ENCODE measurements around the gene PHACTR1.
A peak's percentile ranks its signal among the peaks of the same experiment; 100 is the strongest.

PHACTR1 gene

DNA sequence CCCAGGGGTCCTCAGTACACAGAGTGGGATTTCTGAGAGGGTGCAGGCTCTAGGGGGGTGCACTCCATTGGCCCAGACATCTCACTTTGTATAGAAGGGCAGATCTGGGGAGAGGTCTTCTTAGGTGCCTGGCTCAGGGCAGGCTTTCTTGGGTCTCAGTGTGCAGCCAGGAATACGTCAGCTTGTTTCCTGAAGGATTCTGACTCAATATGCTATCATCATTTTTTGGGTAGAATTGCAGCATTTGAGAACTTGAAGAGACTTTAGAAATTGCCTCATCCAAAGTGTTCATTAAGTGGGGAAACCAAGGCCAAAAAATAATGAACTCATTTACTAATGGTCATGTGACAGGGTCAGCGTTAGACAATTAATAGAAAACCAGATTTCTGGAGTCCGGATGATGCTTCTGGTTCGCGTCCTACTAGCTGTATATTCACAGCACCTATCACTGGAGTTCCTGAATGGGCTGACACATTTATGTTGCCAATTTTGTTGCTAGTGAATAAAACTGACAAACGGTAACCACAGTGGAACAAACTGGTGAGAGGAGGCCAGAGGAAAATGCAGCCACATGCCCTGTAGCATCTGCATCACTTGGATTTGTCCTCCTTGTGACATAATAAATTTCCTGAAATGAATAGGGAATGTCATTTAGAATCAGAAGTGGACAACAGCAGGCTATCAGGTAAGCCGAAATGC lies 372.9 kb downstream of the PHACTR1 start:
- DNase-seq, result no peak
- TF ChIP-seq GATA1 (IDR thresholded peaks at IDR 0.05; ENCODE audit: low read depth, low read length) (no peak), POLR2A (IDR thresholded peaks at IDR 0.05; ENCODE audit: low read length) (no peak)

DNA sequence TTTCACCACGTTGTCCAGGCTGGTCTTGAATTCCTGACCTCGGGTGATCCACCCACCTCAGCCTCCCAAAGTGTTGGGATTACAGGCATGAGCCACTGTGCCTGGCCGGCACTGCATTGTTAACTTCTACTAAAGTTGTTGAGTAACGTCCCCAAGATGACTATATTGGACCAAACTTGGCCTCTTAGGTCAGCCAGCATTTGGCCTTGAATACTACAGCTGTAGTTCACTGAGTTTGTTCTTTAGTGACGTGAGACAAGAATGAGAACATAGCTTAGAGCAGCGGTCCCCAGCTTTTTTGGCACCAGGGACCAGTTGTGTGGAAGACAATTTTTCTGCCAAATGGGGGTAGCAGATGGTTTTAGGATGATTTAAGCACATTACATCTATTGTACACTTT lies 374.6 kb downstream of the PHACTR1 start:
- TF ChIP-seq GATA1 (IDR thresholded peaks at IDR 0.05; ENCODE audit: low read depth, low read length), result no peak
- no peak for TF ChIP-seq POLR2A (IDR thresholded peaks at IDR 0.05; ENCODE audit: low read length)
- no peak for DNase-seq

DNA sequence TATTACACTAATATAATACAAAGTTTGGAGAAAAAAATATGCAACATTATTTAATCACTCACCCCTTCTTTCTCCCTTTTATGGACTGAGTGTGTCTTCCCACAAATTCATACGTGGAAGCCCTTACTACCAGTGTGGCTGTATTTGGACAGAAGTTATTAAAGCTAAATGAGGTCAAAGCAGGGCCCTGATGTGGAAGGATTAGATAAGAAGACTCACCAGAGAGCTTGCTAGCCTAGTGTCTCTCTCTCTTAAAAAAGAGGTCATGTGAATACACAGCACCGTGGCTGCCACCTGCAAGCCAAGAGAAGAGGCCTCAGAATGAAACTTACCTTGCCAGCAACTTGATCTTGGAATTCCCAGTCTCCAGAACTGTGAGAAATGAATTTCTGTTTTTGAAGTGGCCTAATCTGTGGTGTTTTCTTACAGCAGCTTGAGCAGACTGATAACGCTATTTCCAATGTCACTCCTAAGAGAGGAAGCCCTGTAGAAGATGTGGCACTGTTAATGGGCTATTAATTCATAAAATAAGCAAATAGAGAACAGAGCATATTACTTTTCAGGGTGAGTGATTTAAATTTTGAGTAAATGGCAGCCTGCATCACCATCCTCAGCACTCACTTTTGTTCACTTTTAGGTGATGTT lies 378.3 kb downstream of the PHACTR1 start:
- peak; percentile 74 to 83 for DNase-seq
- no peak for TF ChIP-seq POLR2A (IDR thresholded peaks at IDR 0.05; ENCODE audit: low read length)
- no peak for TF ChIP-seq GATA1 (IDR thresholded peaks at IDR 0.05; ENCODE audit: low read depth, low read length)

DNA sequence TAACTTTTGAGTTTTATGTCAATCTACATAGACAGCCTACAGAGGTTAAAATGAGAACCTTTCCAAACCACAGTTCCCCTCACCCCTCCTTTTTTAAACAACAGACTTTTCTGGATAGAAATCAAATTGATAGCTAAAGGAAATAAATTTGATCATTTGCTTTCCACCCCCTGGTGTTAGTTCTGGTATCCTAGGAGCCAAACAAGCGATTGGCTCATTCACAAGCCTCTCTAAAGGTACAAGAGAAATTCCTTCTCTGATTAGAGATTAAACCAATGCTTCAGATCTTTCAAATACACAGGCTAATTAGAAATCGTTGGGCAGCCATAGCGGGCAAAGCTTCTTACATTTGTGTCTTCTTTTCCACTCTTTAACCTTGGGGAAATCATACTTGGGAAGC lies 379.5 kb downstream of the PHACTR1 start:
- no peak for DNase-seq
- no peak for TF ChIP-seq POLR2A (IDR thresholded peaks at IDR 0.05; ENCODE audit: low read length)
- TF ChIP-seq GATA1 (IDR thresholded peaks at IDR 0.05; ENCODE audit: low read depth, low read length), result no peak

DNA sequence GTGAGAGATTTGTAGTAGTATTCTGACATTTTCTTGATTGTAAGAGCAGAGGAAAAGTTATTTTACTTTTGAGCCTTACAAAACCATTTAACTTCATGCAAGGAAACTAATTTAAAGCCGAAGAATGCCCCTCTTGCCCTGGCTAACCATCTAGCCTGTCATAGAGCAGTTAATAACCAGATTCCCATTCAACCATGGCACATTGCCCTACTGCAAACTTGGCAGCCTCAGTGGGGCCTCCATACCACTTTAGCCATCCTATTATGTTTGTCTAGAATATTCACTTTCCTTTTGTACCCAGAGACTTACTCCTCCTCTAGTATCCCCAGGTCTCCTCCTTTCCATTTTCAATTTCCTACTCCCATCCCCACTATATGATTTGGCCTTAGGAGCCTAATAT lies 380.9 kb downstream of the PHACTR1 start:
- DNase-seq, result no peak
- TF ChIP-seq GATA1 (IDR thresholded peaks at IDR 0.05; ENCODE audit: low read depth, low read length) (no peak), POLR2A (IDR thresholded peaks at IDR 0.05; ENCODE audit: low read length) (no peak)

DNA sequence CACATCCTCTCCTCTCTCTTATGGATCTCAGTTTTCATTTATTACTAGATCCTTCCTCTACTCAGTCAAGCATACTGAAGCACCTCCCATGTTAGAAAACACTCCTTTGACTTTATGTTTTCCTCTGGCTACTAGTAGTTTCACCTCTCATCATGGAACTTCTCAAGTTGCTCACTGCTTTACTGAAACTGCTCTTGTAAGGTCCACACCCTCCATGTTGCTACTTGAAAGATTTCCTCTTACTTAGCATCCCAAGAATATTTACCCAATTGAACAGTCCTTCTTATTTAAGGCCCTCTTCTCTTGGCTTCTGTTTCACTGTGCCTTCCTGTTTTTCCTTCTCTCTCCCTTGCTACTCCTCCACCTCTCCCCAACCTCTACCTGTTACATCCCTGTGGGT lies 381.4 kb downstream of the PHACTR1 start:
- TF ChIP-seq GATA1 (IDR thresholded peaks at IDR 0.05; ENCODE audit: low read depth, low read length) (no peak), POLR2A (IDR thresholded peaks at IDR 0.05; ENCODE audit: low read length) (no peak)
- no peak for DNase-seq

DNA sequence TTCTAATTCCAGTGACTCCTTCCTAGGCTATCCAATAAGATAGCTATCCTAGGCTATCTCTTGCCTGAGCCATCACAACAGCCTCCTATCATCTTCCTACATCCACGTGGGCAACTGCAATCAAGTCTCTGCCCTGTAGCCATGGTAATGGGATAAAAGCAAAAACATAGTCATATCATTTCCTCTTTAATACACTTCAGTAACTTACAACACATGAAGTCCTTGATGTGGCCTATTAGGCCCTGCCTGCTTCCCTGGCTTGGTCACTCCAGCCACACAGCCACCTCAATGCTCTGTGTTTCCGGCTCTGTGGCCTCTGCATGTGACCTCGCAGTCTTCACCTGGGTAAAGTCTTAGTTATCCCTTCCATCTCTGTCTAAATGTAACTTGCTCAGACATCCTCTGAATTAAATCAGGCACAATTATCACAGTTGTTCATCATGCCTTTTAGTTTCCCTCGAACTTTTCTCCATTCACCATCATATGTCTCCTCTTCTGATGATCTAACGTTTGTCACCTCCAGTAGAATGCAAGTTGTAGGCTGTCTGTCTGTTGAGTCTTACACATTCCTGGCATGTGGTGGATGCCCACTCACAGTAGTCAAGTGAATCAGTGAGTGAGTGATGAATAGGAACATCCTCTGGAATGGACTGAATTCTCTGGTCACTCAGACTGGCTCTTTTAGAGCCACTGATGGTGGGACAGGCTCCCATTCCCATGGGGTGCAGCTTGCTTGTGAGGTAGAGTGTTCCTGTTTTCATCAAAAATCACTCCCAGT lies 382.4 kb downstream of the PHACTR1 start:
- no peak for TF ChIP-seq POLR2A (IDR thresholded peaks at IDR 0.05; ENCODE audit: low read length)
- no peak for TF ChIP-seq GATA1 (IDR thresholded peaks at IDR 0.05; ENCODE audit: low read depth, low read length)
- DNase-seq, result no peak

DNA sequence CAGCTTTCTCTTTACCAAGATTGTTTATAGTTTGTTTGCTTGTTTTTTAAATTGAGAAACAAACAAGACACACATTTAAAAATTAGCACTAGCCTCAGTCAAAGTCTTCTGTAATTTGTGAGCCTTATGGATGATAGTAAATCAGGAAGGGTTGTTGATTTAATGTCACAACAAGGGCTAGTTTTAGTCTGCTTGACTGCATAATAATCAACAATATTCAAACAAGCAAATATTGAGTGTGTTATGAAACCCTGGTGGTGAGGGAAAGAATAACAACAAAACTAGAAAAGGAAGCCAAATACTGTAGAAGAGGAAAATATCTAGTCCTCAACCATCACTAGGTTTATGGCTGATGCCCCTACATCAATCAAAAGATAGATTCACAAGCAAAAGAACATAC lies 383.2 kb downstream of the PHACTR1 start:
- peak in 1 of 2 experiments; percentile 8 for DNase-seq
- TF ChIP-seq GATA1 (IDR thresholded peaks at IDR 0.05; ENCODE audit: low read depth, low read length), result no peak
- no peak for TF ChIP-seq POLR2A (IDR thresholded peaks at IDR 0.05; ENCODE audit: low read length)

DNA sequence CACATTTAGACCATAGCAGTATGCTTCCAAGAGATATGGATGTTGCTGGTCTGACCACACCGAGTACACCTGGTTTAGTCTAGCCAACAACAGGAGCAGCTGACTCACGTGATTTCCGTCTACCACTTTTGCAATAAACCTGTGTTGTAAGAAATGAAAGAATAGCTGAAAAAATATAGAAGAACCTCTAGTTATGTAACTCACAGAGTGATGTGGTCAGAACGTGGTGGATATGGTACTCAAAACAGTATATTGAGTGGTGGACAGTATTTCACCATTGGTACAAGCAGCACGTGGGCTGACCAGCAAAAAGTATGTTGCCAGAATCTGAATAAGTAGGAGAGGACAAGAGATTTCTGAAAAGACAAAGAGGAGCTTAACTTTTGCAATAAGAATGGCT lies 384.8 kb downstream of the PHACTR1 start:
- DNase-seq, result no peak

DNA sequence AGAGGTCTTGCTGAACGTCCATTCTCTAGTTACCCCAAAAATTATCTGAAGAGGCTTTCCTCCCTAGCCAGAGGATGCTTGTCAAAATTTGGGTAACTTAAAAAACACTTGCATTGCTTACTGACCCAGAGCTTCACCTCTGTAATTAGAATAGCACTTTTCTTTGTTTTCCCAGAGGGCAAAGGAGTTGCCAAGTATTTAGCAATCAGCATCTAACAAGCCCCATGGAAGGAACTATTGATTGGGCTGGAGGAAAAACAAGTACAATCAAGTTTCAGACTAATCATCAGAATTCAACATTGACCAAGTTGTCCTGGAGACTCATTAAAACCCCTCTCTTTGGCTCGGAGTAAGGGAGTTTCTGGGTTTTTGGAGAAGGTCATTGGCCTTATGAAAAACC lies 385.4 kb downstream of the PHACTR1 start:
- DNase-seq, result no peak
- no peak for TF ChIP-seq GATA1 (IDR thresholded peaks at IDR 0.05; ENCODE audit: low read depth, low read length)
- no peak for TF ChIP-seq POLR2A (IDR thresholded peaks at IDR 0.05; ENCODE audit: low read length)

More for the DNA sequence above, 384.8 kb downstream of the PHACTR1 start:
- TF ChIP-seq GATA1 (IDR thresholded peaks at IDR 0.05; ENCODE audit: low read depth, low read length) (no peak), POLR2A (IDR thresholded peaks at IDR 0.05; ENCODE audit: low read length) (no peak)

DNA sequence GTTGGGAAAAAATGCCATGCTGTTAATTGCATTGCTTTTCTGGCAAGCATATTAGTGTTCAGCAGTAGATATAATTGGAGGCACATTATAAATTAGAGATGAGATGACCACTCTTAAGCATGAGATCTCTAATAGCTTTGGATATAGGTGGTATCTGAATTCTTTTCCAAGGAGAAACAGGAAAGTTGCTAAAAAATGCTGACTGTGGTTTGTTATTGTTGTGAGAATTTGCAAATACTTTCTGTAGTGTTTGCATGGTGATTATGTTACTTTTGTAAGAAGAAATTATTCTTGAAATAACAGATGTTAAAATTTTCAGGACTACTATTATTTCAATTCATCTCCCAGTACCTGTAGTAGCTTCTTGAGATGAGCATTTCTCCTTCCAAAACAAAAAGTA lies 386.6 kb downstream of the PHACTR1 start:
- TF ChIP-seq POLR2A (IDR thresholded peaks at IDR 0.05; ENCODE audit: low read length), result no peak
- no peak for TF ChIP-seq GATA1 (IDR thresholded peaks at IDR 0.05; ENCODE audit: low read depth, low read length)
- DNase-seq, result no peak

DNA sequence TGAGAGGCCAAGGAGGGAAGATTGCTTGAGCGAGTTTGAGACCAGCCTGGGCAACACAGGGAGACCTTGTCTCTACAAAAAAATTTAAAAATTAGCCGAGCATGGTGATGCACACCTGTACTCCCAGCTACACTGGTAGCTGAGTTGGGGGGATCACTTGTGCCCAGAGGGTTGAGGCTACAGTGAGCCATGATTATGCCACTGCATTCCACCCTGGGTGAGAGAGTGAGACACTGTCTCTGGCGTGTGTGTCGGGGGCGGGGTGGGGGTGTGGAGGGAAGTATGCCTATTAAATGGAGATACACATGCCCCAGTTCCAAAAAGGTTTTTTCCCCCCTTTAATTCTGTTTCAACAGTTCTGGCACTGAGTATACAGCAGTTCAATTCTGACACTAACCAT lies 388.6 kb downstream of the PHACTR1 start:
- TF ChIP-seq GATA1 (IDR thresholded peaks at IDR 0.05; ENCODE audit: low read depth, low read length), result no peak
- no peak for TF ChIP-seq POLR2A (IDR thresholded peaks at IDR 0.05; ENCODE audit: low read length)
- DNase-seq, result no peak

DNA sequence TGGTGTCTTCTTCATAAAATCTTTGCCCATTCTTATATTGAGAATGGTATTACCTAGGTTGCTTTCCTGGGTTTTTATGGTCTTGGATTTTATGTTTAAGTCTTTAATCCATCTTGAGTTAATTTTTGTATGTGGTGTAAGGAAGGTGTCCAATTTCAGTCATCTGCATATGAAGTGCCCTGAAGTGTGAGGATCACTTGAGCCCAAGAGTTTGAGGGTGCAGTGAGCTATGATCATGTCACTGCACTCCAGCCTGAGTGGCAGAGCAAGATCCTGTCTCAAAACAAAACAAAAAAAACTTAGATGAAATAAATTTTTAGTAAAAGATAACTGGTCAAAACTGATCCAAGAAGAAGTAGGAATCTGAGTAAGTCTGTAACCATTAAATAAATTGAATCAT lies 396.4 kb downstream of the PHACTR1 start:
- DNase-seq, result no peak
- TF ChIP-seq GATA1 (IDR thresholded peaks at IDR 0.05; ENCODE audit: low read depth, low read length), result no peak
- no peak for TF ChIP-seq POLR2A (IDR thresholded peaks at IDR 0.05; ENCODE audit: low read length)

DNA sequence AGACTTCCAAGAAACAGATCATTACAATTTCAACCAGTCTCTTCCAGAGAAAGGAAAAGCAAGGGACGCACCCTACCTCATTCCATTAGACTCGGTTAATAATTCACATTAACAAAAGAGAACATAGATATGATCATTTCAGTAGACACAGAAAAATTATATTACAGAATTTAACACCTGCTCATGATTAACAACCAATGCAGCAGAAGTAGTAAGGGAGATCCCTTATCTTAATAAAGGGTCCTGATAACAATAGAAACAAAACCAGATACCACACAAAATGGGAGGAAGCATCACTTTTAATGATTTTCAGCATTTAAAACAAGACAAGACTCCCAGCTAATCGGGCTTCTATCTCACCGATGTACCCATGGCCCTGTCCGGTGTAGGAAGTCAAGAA lies 396.8 kb downstream of the PHACTR1 start:
- no peak for DNase-seq
- TF ChIP-seq POLR2A (IDR thresholded peaks at IDR 0.05; ENCODE audit: low read length) (no peak), GATA1 (IDR thresholded peaks at IDR 0.05; ENCODE audit: low read depth, low read length) (no peak)
